ENCODE data around the gene SPOCK1.
"Not testable (repeated sequence)": the region's sequence is repeated elsewhere in the genome, so short reads cannot be mapped to it uniquely, and the experiment has no call there.

Gene SPOCK1

DNA sequence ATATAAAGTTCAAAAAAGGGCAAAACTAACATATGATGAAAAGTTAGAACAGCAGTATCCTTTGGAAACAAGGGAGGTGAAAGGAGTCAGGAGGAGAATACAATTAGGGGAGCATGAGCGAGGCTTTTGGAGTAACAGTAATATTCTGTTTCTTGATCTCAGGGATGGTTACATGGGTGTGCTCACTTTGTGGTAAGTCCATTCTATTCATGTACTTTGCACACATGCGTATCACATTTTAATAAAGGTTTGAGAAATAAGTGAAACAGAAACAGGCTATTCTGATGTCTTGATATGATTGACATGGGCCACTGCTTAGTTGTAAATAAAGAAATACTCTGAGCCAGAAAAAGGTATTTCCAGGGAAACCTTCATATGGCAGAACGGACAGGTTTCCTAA lies 208.8 kb downstream of the SPOCK1 start:
- no peak for DNase-seq

DNA sequence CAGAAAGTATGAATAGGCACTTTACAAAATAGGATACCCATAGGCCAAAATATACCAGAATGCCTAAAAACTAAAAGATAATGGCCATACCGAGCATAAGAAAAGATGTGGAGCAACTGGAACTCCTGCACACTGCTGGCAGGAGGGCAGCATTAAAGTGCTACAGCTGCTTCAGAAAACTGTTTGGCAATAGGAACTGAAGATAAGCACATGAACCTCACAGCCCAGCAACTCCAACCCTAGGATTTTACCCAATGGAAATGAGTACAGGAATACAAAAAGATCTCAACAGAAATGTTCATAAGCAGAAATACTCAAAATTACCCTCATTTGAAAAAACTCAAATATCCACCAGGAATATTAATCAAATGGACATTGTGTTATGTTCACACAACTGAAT lies 209.3 kb downstream of the SPOCK1 start:
- DNase-seq: no peak

DNA sequence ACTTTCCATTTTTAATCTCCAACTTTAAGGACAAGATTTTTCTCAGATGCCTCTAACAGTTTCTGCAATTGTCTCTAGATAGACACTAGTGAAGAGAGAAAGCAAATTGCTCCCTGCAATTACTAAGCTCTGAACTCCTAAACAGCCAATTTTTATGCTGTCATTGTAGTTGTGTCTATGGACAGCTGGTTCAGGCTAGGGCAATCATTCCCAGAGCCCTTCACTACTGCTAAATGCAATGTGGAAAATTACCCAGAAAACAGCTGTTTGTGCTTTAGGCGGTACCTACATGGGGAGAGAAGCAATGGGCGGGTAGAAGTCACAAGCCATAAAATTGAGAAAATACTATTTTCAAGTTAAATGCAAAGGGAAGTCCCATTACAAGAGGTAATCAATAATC lies 211.6 kb downstream of the SPOCK1 start:
- no peak for DNase-seq

DNA sequence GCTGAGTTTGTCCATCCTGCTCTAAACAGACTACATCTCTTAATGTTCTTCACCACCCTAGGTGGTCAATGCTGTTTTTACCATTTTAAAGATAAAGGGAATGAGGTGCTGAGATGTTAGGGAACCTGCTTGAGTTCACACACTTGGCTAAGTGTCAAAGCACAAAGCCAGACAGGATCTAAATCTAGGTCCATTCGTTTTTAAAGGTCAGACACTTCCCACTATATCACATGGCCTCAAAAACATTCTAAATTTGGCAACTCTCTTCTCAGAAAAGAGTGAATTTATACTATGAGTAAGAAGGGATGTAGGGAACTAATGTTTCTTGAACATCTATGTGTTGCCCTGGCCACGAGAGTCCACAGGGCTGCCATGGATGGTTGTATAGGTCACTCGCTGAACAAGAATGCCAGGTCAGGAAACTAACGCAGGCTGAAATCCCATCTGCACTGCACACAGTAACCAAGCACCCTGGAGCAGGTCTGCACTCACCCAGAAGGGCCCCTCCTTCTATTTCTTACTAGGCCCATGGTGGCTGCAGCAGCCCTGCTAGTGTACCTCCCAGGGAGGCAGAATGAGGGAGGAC lies 213.0 kb downstream of the SPOCK1 start:
- no peak for DNase-seq

DNA sequence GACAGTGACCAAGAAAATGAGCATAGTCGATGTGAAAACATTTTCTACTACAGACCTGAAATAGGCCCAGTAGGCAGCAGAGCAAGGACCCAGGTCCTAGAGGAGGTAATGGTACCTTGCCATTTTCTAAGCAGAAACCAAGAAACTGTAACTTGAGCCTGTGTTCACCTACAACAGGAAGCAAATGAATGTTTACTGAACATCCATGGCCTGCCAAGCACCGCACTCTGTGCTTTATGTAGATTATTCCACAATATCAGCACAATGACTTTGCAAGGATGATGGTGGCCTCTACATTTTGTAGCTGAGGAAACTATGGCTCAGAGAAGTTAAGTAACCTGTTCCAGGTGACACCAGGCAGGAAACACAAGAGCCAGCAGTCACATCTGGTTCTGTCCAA lies 215.3 kb downstream of the SPOCK1 start:
- DNase-seq: no peak

DNA sequence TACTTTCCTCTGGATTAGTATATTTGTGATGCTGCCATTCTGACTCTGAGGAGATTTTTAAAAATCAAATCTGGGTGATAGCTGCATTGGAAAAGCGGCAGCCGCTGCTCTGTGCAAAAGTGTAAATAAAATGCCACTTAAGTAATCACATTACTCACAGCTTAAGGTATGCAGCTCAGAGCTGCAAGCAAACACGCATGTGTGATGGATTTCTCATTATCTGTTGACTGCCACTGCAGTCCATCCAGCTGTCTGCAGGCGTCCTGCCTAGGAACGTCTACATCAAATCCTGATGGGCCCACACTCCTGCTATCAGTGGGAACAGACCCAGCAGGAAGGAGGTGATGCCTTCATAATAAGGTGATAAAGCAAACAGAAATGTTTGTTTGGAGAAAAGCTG lies 216.9 kb downstream of the SPOCK1 start:
- DNase-seq: no peak

DNA sequence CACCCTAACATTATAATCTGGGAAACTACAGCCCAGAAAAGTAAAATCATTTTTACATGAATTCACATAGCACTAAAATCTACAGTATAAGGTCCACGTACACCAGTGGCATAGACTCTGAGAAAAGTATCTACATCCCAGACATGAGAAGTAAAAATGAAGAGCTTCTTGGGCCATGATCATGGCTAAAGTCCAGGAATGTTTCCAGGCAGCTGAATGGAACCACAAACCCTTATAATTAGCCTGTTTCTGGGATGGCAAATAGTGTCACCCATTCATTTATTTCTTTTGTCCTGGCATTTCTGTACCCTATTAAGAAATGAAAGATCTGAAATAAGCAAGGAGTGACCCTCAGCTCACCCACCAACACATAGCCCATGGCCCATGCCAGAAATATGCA lies 217.9 kb downstream of the SPOCK1 start:
- DNase-seq: no peak

DNA sequence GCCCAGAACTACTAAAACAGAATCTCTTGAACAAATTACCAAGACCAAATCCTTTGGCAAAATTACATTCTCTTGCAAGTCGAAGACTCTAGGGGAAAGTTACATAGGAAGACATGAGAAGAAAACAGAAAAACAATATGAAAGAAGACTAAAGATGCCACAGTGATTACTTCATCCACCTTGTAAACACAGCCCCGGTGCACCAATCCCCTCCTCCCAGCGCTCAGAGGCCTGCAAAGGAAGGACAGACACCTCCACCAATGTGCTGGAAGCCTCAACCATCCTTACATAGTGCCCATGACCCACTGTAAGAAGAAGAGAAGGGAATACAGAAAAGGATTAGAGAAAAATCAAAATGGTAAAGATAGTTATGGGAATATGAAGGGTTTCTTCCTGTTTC lies 218.5 kb downstream of the SPOCK1 start:
- DNase-seq: no peak

DNA sequence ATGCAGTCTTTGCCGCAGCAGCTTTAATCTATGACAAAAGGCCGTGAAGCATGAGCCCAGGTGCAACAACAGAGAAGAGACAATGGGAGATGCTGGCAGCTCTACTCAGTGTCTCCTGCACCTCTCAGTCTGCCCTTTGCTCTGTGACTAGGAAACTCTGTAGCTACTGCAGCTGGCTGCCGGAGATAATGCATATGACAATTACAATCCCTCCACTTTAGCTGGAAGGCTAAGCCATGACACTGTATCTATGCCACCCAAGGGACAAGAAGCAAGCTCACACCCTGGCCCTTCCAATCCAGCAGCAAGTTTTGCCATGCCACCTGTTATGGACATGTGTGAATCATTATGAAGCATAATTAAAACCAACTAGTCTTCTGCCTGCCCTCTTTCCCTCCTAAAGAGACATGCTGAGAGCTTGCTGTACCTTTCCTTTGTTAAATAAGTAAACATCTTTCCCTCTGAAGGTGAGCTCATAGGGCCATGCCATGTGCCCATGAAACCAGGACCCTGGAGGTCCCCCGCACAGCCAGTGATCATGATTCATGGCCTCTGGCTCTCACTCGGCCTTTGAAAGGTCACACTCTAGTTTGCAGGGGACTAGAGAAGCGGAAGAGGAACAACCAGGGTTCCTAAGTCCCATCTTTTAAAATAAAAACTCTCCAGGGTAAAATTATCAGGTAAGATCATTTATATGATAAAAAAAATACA lies 219.4 kb downstream of the SPOCK1 start:
- no peak for DNase-seq

DNA sequence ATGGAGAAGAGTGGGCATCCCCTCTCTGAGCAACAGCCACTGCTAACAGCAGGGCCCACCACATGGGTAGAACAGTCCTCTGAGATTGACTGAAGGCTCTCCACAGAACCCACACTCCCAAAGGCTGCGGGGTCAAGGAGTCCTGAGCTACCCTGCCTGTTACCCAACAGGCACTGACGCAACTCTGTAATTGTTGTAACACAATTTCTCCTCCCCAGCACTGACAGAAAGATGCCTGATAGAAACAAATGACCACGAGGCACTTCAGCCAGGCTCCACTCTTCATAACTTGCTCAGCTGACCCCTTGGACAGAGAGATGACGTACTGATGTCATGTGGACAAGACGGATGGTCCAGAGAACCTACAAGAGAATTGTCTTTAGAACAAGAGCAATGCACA lies 220.7 kb downstream of the SPOCK1 start:
- no peak for DNase-seq

DNA sequence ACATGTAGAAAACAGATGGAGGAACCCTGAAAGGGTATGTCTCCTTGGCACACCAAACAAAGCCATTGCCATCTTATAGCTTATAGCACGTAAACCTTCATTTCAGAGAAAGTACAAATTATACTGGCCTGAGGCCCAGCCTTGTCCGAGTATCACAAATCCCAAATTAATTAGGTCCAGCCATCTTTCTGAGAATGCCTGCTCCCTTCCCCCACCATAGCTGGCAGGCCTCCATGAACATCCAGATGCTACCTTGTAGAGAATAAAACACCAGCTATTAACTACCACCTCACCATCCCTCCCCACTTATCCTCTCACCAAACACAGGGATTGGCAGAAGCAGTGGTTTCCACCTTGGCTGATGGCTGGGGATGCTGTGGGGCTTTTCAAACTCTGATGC lies 224.0 kb downstream of the SPOCK1 start:
- no peak for DNase-seq

DNA sequence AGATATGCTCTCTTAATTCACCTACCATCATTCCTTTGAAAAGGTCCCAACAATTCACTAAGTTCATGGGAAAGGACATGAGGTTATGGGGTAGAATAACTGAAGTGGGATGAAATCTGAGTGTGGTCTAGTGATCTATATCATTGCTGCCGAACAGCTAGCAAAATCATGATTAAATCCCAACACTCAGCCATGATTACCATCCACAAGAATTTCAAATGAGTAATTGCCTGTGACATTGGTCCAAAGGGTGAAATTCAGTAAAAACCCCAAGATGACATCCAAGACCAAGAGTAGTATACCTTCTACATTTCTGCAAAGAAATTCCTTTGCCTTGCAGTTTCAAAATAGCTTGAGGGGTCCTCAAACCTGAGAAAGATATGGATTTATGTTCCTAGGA lies 225.6 kb downstream of the SPOCK1 start:
- DNase-seq: no peak

DNA sequence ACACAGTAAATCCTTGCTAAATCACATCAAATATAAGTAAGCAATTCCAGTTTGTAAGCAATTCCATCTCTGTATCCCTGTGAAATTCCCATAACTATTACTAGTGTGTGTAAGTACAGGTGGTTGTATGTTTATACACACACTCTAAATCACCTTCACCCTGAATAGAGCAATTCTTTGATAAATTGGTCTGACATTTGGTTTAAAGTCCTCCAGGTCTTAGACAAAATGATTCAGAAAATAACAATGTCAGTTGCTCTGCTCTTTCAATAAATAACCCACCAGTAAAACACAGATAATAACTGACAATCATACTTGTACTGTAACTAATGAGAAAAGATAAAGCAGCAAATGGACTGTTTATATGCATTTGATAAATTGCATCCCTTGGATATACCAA lies 226.3 kb downstream of the SPOCK1 start:
- no peak for DNase-seq

DNA sequence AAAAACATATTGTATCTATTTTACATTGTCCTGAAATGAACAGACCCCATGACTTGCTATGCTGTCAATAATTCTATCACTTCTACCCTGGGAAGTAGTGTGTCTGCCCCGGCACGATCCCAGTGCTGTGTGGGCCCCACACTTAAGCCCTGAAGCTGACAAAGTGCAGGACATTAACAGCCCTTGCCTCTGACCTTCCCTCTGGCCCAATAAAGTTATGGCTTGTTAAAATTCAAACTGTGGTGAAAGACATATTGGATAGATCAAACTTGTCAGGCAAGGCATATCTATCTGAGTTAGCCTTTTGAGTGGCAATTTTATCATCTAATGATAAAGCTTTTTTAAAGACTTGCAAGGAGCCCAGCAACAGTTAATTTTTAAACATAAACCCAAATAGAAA lies 229.2 kb downstream of the SPOCK1 start:
- DNase-seq: no peak

DNA sequence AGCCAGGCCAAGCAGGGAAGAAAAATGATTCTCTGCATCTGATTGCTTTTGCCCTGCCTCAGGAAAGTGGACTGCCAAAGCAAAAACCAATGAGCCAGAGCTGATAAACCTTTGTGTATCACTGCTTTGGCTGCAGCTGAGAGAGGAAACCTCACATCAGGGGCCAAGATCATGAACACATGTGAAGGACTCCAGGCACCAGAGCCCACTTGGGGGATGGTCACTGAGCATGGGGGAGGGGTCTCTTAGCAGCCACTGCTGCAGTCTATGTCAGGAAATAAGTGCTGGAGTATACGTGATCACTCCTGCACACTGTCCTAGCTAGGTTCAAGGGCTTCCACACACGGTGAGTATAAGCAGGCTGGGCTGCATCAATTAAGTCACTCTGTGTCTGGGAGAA lies 229.9 kb downstream of the SPOCK1 start:
- no peak for DNase-seq

DNA sequence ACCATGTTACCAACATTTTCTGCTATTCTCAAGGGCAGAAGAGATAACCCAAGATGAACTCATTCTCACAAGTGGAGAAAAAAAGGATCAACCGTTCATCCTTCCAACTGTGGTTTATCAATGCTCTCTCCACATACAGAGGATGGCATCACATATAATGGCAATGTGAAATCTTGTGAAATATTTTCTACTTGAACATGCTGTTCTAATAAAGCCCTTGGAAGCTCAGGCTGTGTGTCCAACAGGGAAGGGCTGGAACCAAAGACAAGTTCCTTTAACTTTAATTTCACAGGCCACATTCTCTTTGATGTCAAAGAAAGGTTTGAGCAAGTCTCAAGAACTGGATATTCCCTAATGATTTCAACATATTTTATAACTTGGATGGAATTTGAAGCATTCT lies 230.5 kb downstream of the SPOCK1 start:
- no peak for DNase-seq

DNA sequence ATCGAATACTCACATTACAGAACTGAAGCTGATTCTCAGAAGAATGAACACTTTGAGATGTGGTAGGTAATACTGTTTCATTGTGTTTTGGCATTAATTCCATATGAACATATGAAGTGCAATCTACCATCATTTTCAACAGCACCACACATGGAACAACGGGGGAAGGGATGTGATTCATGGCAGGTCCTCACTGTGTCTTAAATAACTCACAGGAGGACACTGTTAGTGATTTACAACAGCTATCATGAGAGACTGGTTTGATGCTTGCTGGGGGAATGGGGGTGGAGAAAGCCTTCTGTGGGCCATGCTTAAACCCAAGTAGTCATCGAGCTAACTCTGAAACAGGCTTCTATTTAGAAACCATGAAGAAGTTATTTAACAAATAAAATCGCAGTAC lies 232.9 kb downstream of the SPOCK1 start:
- DNase-seq: no peak

DNA sequence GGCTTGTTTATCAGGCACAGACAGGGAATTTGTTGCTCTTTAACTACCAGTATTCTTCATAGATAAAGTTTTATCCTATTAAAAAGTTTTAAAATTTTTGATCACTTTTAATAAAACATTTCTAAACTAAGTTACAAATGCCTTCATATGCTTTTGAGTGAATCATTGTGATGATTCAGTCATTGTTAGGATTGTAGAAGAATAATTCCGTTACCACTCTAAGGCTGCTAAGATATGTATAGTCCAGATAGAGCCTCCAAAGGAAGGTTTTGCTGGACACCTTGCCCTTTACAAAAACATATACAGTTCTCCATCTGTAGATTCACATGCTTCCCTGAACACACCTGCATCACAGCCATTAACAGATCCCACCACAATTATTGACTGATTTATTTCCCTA lies 233.7 kb downstream of the SPOCK1 start:
- no peak for DNase-seq

DNA sequence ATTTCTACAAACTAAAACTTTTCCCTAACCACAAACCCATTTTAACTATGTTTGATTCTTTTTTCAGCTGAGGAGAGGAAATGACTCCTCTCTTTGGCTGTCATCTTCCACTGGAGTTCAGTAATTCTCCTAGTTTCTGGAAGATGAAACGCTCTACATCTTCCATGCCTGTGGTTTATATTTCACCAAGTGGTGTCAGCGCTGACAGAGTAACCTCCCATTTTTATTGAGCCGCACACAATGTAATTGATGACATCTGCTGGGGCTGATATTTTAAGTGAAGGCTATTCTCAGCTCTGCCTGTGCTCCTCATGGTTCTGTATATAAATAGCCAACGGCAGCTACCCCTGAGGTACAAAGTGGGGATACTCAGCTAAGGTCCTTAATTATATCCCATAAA lies 234.6 kb downstream of the SPOCK1 start:
- DNase-seq: no peak

DNA sequence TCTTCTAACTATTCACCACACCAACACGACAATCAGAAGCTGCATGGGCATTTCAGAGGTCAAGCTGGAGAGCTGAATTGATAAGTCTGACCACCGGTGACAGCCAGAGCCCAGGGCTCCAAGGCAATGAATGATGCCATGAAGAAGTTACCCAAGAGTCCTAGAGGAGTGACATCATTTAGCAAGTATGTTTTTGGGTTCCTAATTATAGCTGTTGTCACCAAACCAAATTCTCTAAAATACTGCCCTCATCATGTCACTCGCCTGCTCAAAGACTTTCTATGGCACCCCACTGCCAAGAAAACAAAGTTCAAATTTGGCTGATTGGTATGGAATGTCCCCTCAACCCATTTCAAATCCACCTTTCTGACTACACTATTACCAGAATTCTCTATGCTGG lies 235.1 kb downstream of the SPOCK1 start:
- no peak for DNase-seq

DNA sequence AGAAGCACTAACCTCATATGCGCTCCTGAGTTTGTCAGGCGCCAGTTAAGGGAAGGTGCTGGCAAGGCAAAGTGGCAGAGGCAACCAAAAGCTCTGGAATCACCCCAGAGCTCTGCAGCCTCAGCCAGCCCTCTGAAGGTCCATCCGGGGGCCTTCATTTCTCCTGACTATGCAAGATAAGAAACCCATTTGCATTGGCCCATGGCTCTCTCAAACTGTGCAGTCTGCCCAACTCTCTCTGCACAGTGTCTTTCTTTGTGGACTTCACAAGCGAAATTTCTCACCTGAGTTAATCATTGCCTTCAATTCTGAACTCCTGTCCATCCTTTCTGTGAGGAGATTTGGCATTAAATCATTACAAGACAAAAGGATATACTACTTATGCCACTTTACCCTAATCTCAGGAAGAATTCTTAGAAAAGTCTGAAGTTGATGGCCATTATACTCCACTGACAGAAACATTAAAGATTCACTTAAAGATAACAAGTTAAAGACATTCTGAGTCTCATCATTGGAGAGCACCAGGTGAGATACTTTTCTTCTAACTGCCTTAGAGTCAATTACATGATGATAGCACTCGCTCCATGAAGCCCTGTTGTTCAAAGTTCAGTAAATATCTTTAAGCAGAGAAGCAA lies 235.6 kb downstream of the SPOCK1 start:
- DNase-seq: no peak

DNA sequence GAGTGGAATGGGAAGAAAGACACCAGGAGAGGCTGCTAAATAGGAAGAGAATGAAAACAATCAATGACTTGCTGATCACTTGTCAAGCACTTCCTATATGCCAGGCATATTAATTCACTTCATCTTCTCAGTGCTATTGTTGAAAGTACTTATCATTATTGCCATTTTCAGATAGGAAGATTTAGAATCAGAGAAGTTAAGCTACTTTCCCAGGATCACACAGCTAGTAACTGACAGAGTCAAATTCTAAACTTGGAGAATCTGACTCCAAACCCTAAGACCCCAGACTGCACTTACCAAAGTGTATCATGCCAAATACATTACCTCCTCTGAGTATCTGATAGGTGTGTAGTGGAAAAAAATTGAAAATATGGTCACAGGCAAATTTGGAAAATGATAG lies 236.3 kb downstream of the SPOCK1 start:
- no peak for DNase-seq

DNA sequence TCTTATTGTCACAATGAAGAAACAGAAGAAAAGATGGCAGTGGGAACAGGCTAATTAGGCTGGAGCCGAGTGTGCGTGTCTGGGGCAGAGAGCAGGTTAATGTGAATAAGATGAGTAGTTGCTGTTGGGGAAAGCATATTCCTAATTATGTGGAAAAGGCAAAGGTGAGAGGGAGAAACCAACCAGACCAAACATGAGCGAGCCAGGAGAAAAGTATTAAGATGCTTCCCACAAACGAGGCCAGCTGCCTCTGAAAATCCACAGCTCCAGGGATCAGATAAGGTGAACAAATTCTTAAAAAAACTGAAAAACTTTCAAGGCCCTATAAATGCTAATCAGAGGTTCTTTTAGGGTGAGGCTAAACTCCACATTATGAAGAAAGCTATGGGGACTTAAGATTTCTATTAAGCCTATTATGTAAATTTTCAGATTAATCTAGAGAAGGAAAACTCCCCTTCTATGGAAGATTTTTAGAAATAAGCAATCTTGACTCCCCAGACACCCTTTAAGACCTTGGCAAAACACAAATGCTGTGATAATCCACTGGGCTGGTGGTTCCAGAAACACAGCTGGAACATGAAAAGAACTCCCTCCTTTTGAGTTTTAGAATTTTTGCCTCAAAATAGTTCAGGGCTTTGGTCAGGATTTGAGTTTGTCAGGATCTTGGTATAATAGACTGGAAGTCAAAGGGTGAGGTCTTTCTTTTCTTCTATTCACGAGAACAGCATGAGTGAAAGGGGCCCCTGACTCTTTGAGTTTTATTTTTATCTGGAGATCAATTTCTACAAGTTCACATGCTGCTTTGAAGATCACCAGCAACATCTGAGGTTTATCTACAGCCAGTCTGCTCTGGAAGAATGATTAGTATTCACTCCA lies 238.1 kb downstream of the SPOCK1 start:
- DNase-seq: no peak

DNA sequence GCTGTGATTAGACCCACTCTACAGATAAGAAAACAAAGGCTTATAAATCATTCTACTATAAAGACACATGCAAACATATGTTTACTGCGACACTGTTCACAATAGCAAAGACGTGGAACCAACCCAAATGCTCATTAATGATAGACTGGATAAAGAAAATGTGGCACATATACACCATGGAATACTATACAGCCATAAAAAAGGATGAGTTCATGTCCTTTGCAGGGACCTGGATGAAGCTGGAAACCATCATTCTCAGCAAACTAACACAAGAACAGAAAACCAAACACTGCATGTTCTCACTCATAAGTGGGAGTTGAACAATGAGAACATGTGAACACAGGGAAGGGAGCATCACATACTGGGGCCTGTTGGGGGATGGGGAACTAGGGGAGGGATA lies 240.0 kb downstream of the SPOCK1 start:
- not testable (repeated sequence) for DNase-seq

All from NCI-H1930 (cell line).